Fibroblast of lung (primary cell): ENCODE results near the gene TMPRSS13. TPM values are rescaled to one million over a fixed set of nuclear protein-coding genes. Genes with fewer than 3 reads are reported as not detected.
A peak's percentile ranks its signal among the peaks of the same experiment; 100 is the strongest.

Experiments
- DNase-seq, 2 donors: peaks; one replicate each; pipeline versions ENCODE4 v3.0.0 to v3.0.0-alpha.2; 2010; ENCODE audit warnings: low read depth in 2 of 2
- H2AFZ ChIP-seq: 2 replicates; pipeline ENCODE4 v1.5.1; 2012; ENCODE audit warnings: low read length, control low read depth, inconsistent platforms
- H3K27ac ChIP-seq: 2 replicates; pipeline ENCODE4 v1.5.1; 2011; ENCODE audit warnings: low read length, control low read depth; ENCODE audit not compliant: insufficient read depth
- H3K27me3 ChIP-seq: 2 replicates; pipeline ENCODE4 v1.5.1; 2011; ENCODE audit warnings: mild to moderate bottlenecking, low read length; ENCODE audit not compliant: control insufficient read depth, insufficient read depth
- H3K36me3 ChIP-seq: 2 replicates; pipeline ENCODE4 v1.5.1; 2011; ENCODE audit warnings: low read length; ENCODE audit not compliant: control insufficient read depth, insufficient read depth
- H3K4me1 ChIP-seq: 2 replicates; pipeline ENCODE4 v1.5.1; 2011; ENCODE audit warnings: low read length; ENCODE audit not compliant: control insufficient read depth, insufficient read depth; ENCODE audit errors: extremely low read depth
- H3K4me2 ChIP-seq: 2 replicates; pipeline ENCODE4 v1.5.1; 2011; ENCODE audit warnings: low read length, control low read depth; ENCODE audit not compliant: insufficient read depth; ENCODE audit errors: extremely low read depth
- H3K4me3 ChIP-seq, 4 experiments: fragments of 200-600 bp in 1 of 4; sonication (generic) in 1 of 4; replicated peaks in 1 of 4; 2 replicates each; pipeline ENCODE4 v1.5.1; 2011 to 2016; ENCODE audit warnings: low read length in 4 of 4, low read depth in 3 of 4, mild to moderate bottlenecking in 3 of 4, control low read depth in 2 of 4, inconsistent platforms in 1 of 4, mixed read lengths in 1 of 4; ENCODE audit not compliant: insufficient read depth in 1 of 4; ENCODE audit errors: control extremely low read depth in 1 of 4
- H3K79me2 ChIP-seq: 2 replicates; pipeline ENCODE4 v1.5.1; 2012; ENCODE audit warnings: mild to moderate bottlenecking, low read length, inconsistent platforms; ENCODE audit not compliant: control insufficient read depth, insufficient read depth
- H3K9ac ChIP-seq: 2 replicates; pipeline ENCODE4 v1.5.1; 2011; ENCODE audit warnings: mild to moderate bottlenecking, low read length, control low read depth; ENCODE audit not compliant: insufficient read depth
- H3K9me3 ChIP-seq: 2 replicates; pipeline ENCODE4 v1.5.1; 2012; ENCODE audit warnings: low read depth, low read length; ENCODE audit not compliant: control insufficient read depth, insufficient read depth
- H4K20me1 ChIP-seq: 2 replicates; pipeline ENCODE4 v1.5.1; 2011; ENCODE audit warnings: low read length; ENCODE audit not compliant: control insufficient read depth, insufficient read depth; ENCODE audit errors: extremely low read depth
- EZH2 ChIP-seq: IDR thresholded peaks from 2 replicates; pipeline ENCODE4 v1.5.1; 2012; ENCODE audit warnings: low read length, control low read depth, mild to moderate bottlenecking; ENCODE audit errors: missing control alignments
- polyA plus RNA-seq, 2 donors: library from polyadenylated mRNA; depleted of rRNA in 1 of 2; stranded (reverse) in 1 of 2; unstranded in 1 of 2; fragments of >200 nt; gene quantifications; 2 replicates each; pipeline ENCODE4 v1.2.1, GENCODE V29; 2011 to 2012; ENCODE audit warnings: missing spikeins in 1 of 2
- total RNA-seq: library from RNA; depleted of rRNA; stranded (reverse); fragments of >200 nt; gene quantifications from 2 replicates; pipeline ENCODE4 v1.2.1, GENCODE V29; 2014
- TF ChIP-seq, protein P1 (sequence below), 2 donors: IDR thresholded peaks in 1 of 2; conservative IDR thresholded peaks in 1 of 2; 1 replicate in 1 of 2; 2 replicates in 1 of 2; pipeline ENCODE4 v1.5.1; 2011 to 2012; ENCODE audit warnings: low read length in 2 of 2, control low read depth in 1 of 2, inconsistent platforms in 1 of 2, low read depth in 1 of 2, mild to moderate bottlenecking in 1 of 2

The TMPRSS13 gene
- total and polyA plus RNA-seq, 2 donors (not counting 1 experiment from before 2014, with no cell fraction given) = not detected

DNA sequence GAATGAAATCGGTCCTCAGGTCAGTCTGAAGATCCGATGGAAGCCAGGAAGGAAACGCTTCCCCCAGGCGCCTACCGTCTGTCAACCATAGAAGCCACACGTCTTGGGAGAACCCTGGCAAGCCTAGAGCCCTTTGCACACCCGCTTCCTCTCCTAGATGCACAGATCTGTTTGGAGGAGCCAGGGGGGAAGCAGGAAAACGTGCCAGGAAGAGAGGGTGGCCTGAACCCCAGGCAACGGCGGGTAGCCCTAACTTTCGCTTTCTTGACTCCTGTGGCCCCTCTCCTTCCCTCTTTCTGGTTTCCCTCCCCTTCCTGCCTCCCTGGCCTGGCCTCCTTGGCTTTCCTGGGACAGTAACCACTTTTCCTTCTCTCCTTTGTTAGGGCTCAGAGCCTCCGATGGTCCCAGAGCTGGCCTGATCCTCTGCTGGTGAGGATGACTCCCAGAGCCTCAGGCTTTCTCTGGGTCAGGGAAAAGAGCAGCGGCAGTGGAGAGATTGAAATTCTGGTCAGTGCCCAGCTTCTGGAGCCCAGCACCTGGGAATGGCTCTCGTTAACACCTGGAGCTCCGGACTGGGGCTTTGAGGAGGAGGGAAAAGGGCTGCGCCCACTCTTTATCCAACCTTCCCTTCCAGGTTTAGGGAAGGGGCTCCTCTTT, 54.8 kb downstream of the TMPRSS13 start:
- H3K27ac ChIP-seq = no peak overlapping the region
- peaks cover 34% of the 10 kb centered on the region for H3K27me3 ChIP-seq
- TF ChIP-seq EZH2 = no peak
- TF ChIP-seq, protein P1, sequence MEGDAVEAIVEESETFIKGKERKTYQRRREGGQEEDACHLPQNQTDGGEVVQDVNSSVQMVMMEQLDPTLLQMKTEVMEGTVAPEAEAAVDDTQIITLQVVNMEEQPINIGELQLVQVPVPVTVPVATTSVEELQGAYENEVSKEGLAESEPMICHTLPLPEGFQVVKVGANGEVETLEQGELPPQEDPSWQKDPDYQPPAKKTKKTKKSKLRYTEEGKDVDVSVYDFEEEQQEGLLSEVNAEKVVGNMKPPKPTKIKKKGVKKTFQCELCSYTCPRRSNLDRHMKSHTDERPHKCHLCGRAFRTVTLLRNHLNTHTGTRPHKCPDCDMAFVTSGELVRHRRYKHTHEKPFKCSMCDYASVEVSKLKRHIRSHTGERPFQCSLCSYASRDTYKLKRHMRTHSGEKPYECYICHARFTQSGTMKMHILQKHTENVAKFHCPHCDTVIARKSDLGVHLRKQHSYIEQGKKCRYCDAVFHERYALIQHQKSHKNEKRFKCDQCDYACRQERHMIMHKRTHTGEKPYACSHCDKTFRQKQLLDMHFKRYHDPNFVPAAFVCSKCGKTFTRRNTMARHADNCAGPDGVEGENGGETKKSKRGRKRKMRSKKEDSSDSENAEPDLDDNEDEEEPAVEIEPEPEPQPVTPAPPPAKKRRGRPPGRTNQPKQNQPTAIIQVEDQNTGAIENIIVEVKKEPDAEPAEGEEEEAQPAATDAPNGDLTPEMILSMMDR (conservative IDR thresholded peaks at IDR 0.05 in 1 of 2, IDR thresholded peaks at IDR 0.05 in 1 of 2; ENCODE audit: low read depth in 1 of 2, low read length in 2 of 2) = no peak
- peak overlapping the region in 1 of 4 experiments; percentile 11 for H3K4me3 ChIP-seq
- no peaks in the 10 kb centered on the region for H3K9me3 ChIP-seq
- H4K20me1 ChIP-seq = no peaks in the 10 kb centered on the region
- H3K9ac ChIP-seq = no peak overlapping the region
- no peak overlapping the region for H3K4me2 ChIP-seq
- no peaks in the 10 kb centered on the region for H3K36me3 ChIP-seq
- no peak overlapping the region for H2AFZ ChIP-seq
- no peaks in the 10 kb centered on the region for H3K79me2 ChIP-seq
- no peaks in the 10 kb centered on the region for H3K4me1 ChIP-seq
- no peak for DNase-seq

DNA sequence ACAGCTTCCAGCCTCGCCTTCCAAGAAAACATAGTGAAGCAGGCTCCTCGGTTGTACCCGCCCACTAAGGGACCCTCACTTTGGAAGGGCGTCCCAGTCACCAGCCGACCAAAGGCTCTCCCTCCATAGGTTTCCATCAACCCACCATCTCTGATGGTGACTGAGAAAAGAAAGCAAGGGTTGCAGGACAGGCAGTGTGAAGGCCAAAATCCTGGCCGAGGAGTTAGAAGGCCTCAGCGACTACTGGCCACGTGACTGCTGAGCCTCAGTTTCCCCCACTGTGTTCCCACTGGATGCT, 55.4 kb downstream of the TMPRSS13 start:
- H2AFZ ChIP-seq = no peak overlapping the region
- TF ChIP-seq EZH2 = peak; percentile 2
- TF ChIP-seq, protein P1 (conservative IDR thresholded peaks at IDR 0.05 in 1 of 2, IDR thresholded peaks at IDR 0.05 in 1 of 2; ENCODE audit: low read depth in 1 of 2, low read length in 2 of 2) = no peak
- peaks cover 34% of the 10 kb centered on the region for H3K27me3 ChIP-seq
- H3K9me3 ChIP-seq = no peaks in the 10 kb centered on the region
- no peaks in the 10 kb centered on the region for H3K36me3 ChIP-seq
- no peaks in the 10 kb centered on the region for H3K4me1 ChIP-seq
- H3K4me2 ChIP-seq = no peak overlapping the region
- no peak overlapping the region for H3K27ac ChIP-seq
- no peaks in the 10 kb centered on the region for H4K20me1 ChIP-seq
- DNase-seq = no peak
- no peaks in the 10 kb centered on the region for H3K79me2 ChIP-seq
- H3K9ac ChIP-seq = no peak overlapping the region
- no peak overlapping the region for H3K4me3 ChIP-seq

DNA sequence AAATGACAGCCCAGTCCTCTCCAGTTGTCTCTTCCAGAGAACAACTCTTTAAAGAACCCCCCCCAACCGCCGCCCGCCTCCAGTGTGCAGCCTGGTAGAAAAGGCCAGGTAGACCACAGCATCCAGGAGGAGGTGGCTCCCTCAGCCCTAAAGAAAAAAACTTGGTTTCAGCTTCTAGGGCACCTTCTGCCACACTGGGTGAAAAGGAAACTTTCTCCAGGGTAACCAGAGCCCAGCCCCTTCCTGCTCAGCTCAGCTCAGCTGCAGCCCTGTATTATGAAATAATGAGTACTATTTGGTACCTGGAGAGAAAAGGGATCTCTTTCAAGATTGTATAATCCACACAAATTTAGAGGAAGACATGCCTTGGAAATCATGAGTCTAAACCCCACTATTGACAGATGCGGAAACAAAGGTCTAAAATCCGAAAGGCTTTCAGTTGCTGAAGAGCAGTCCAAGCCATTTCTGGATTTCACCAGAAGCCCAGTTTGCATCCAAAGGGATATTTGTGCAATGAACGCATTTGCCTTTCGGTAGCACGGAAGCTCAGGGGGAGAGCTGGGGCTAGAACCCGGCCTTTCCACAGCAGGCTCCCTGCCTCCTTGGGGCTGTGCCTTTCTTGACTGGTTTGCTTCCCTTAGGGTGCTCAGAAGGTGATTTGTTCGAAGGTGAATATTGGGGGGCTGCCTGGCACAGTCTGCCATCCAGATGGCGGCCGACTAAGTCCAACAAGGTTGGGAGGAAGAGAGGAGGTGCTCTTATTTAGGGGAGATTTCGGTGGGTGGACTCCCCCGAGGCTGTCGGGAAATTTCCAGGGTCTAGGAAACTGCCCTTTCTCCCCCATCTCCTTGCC, 56.0 kb downstream of the TMPRSS13 start:
- no peak overlapping the region for H2AFZ ChIP-seq
- no peaks in the 10 kb centered on the region for H3K36me3 ChIP-seq
- peaks cover 34% of the 10 kb centered on the region for H3K27me3 ChIP-seq
- DNase-seq = no peak
- TF ChIP-seq EZH2 = peak; percentile 2
- TF ChIP-seq, protein P1 (conservative IDR thresholded peaks at IDR 0.05 in 1 of 2, IDR thresholded peaks at IDR 0.05 in 1 of 2; ENCODE audit: low read depth in 1 of 2, low read length in 2 of 2) = no peak
- H3K4me3 ChIP-seq = no peak overlapping the region
- H3K9me3 ChIP-seq = no peaks in the 10 kb centered on the region
- H3K79me2 ChIP-seq = no peaks in the 10 kb centered on the region
- no peaks in the 10 kb centered on the region for H4K20me1 ChIP-seq
- H3K27ac ChIP-seq = no peak overlapping the region
- H3K4me2 ChIP-seq = no peak overlapping the region
- no peak overlapping the region for H3K9ac ChIP-seq
- H3K4me1 ChIP-seq = no peaks in the 10 kb centered on the region
